Erythroblast (primary cell): ENCODE measurements around the gene METTL26.

Experiments
- GATA1 ChIP-seq: IDR thresholded peaks from 2 replicates; pipeline ENCODE4 v1.6.1; 2011; ENCODE audit warnings: low read depth, mild to moderate bottlenecking, control low read depth, low read length, moderate library complexity
- POLR2A ChIP-seq: IDR thresholded peaks from 2 replicates; pipeline ENCODE4 v1.6.1; 2011; ENCODE audit warnings: mild to moderate bottlenecking, low read length

DNA sequence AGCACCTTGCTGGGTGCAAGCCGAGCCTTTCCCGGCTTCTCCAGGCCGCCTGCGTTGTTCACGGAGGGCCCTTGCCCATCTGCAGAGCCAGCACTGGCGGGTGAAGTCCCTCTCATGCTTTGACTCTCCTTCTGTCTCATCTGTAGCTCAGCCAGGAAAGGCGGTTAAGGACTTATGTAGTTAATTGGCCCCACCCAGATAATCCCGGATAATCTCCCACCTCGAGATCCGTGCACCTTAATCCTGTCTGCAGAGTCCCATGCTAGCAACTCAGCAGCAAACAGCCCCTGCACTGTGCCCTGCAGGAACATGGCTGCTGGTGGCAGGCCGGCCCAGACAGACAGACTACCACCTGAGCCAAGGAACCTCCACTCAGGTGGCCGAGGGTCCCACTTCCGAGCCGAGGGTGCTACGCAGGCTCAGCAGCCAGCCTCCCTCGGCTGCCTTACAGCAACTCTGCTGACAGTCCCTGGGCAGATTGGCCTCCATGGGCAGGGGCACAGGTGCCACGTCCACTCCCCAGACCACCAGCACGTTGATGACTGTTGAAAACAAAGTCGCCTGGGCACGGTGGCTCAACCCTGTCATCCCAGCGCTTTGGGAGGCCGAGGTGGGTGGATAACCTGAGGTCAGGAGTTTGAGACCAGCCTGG, 29.3 kb downstream of the METTL26 start:
- no peak for TF ChIP-seq POLR2A
- TF ChIP-seq GATA1, result no peak
